SH-SY5Y (cell line): ENCODE data around the gene FOXL1.

Experiments
- GATA2 ChIP-seq: IDR thresholded peaks from 2 replicates; pipeline ENCODE4 v1.6.1; 2011; ENCODE audit warnings: mild to moderate bottlenecking, low read depth, low read length
- GATA3 ChIP-seq: IDR thresholded peaks from 2 replicates; pipeline ENCODE4 v1.6.1; 2011; ENCODE audit warnings: low read depth, mild to moderate bottlenecking, low read length, moderate library complexity

DNA sequence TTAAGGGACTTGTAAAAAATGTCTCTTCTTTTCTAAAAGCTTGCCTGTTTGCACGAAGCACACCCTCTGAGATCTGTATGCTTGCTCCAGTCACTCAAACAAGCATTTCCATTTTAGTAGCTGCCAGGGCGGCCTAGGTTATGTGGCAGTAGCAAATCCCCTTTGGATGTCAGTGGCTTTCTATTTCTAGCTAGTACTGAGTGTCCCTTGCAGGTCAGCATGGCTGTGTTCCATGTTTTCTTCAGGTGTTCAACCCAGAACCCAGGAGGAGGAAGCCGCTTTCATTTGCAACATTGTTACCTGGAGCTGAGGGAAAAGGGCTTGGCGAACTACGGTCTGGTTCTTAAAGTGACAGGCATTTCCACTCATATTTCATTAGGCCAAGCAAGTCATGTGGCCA is 36.4 kb downstream of the FOXL1 start:
- TF ChIP-seq GATA2 (no peak), GATA3 (no peak)
